GM19240 (cell line): ENCODE results near the gene SLX1A.
"Not testable (repeated sequence)": the region's sequence is repeated elsewhere in the genome, so short reads cannot be mapped to it uniquely, and the experiment has no call there.

Source experiments
- DNase-seq: peaks from one replicate; pipeline ENCODE4 v3.0.0; 2011; ENCODE audit warnings: low spot score; ENCODE audit not compliant: insufficient read length

Gene SLX1A

GRCh38 chr16:30217082-30217481 lies 23.4 kb downstream of the SLX1A start:
- DNase-seq, result not testable (repeated sequence)
